Cerebellar cortex (tissue), 1 donor: ENCODE data around the gene KDM7A.
A peak's percentile ranks its signal among the peaks of the same experiment; 100 is the strongest.
"Not testable (repeated sequence)": the region's sequence is repeated elsewhere in the genome, so short reads cannot be mapped to it uniquely, and the experiment has no call there.

ENCODE experiments used
- DNase-seq: peaks from one replicate; pipeline ENCODE4 v3.0.0-alpha.2; 2015; ENCODE audit warnings: low spot score

KDM7A gene

GRCh38 chr7:140200061-140200989 lies 23.5 kb upstream of the KDM7A start:
- DNase-seq: no peak

GRCh38 chr7:140197938-140198337 lies 21.2 kb upstream of the KDM7A start:
- DNase-seq: no peak

GRCh38 chr7:140197218-140197890 lies 20.6 kb upstream of the KDM7A start:
- DNase-seq: no peak

DNA sequence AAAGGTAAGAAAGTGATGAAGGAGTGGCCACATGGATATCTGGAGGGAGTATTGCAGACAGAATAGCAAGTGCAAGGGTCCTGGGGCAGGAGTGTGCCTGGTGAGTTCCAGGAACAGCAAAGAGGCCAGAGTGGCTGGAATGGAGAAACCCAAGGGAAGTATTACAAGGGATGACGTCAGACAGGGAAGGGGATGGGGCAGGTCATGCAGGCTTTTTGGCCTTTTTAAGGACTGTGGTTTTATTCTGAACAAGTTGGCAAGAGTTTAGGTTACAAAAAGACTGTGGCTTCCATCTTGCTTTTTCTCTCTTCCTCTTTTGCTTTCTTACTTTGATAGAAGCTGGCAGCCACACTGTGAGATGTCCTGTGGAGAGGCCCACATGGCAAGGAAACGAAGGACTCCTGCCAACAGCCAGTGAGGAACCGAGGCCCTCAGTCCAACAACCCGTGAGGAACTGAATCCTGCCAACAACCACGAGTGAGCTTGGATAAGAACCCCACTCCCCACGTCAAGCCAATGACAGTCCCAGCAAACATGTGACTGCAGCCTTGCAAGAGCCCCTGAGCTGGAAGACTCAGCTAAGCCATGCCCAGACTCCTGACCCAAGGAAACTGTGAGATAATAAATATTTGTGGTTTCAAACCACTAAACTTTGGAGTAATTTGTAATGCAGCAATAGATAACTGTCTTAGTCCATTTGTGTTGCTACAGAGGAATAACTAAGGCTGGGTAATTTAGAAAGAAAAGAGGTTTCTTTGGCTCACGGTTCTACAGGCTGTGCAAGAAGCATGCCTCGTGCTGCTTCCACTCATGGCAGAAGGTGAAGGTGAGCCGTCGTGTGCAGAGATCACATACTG lies 19.8 kb upstream of the KDM7A start:
- DNase-seq: peak; percentile 12

GRCh38 chr7:140195859-140196258 lies 19.1 kb upstream of the KDM7A start:
- DNase-seq: no peak

DNA sequence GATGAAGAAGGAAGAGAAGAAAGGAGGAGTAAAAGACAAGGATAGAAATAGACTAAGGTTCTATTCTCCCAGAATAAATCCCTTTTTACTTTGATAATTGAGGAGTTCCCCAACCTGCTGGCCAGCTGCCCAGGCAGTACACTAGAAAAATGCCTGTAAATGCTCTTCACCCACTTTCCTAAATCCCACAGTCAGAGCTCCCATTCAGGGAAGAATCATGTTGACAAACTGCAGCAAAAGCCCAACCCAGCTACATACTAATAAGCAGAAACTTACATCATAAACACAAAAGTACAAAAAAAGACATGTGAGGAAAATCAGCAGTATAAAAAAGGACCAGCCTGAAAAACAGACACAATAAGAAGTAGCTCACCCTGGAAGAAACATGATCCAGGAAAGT lies 15.8 kb upstream of the KDM7A start:
- DNase-seq: no peak

GRCh38 chr7:140192176-140192575 lies 15.4 kb upstream of the KDM7A start:
- no peak for DNase-seq

DNA sequence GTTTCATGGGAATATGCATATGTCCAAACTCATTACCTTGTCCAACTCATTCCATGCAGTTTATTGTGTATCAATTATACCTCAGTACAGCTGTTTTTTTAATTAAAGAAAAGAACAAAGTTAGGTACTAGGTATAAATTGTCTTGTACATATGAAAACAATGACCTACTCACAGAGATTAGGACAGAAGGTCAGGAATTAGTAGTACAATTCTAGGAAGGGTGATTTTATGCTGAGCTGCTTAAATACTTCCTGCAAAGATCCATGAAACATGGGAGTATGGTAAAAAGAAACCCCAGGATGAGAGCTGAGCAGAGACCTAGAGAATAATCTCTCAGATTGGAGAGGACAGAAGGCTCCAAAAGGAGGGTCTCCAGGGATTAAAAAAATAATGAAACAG lies 13.8 kb upstream of the KDM7A start:
- no peak for DNase-seq

GRCh38 chr7:140189917-140190316 lies 13.1 kb upstream of the KDM7A start:
- no peak for DNase-seq

DNA sequence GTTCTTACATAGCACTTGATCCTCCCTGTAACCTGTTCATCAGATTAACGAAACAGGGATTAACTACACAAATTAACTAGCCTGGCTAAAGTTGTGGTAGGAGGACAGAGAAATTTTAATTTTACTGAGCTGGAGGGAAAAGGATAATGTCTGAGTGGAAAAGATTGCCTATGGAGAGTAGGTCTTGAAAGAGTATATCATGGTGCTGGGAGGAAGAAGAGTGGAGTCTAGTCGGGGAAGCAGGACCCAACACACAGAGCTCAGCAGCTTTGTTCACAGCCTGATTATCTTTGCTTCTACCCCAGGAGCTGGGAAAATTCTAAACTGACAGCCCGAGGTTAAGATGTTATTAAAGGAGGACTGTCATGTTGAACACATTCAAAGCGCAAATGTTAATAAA lies 6.1 kb upstream of the KDM7A start:
- no peak for DNase-seq

DNA sequence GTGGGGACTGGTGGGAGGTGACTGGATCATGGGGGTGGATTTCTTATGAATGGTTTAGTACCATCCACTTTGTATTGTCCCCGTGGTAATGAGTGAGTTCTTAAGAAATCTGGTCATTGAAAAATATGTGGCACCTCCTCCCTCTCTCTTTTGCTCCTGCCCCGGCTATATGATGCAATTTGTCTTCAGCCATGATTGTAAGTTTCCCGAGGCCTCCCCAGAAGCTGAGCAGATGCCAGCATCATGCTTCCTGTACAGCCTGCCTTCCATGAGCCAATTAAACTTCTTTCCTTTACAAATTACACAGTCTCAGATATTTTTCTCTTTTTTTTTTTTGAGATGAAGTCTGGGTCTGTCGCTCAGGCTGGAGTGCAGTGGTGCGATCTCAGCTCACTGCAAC lies 2.6 kb upstream of the KDM7A start:
- no peak for DNase-seq

GRCh38 chr7:140176122-140176701 lies 571 bp downstream of the KDM7A start:
- DNase-seq: no peak

- peak; percentile 91 for DNase-seq
Observed at GRCh38 chr7:140175221-140176121, 1.3 kb downstream of the KDM7A start.

GRCh38 chr7:140174217-140174616 lies 2.6 kb downstream of the KDM7A start:
- DNase-seq: no peak

DNA sequence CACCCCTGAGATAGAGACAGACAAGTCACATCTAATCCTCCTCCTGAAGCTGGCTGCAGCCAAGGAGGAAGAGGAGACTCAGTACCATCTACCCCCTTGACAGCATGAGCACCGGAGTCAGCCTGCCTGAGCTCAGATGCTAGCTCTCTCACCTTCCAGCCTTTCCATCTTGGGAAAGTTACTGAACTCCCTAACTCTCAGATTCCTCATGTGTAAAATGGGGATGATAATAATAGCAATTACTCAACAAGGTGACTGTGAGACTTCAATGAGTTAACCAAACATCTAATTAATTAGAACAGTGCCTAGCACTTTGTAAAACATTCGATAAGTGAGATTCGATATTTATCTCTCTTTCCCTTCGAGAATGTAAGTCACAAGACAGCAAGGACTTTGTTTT lies 6.4 kb downstream of the KDM7A start:
- DNase-seq: no peak

- no peak for DNase-seq
Observed at GRCh38 chr7:140168816-140169215, 8.0 kb downstream of the KDM7A start.

DNA sequence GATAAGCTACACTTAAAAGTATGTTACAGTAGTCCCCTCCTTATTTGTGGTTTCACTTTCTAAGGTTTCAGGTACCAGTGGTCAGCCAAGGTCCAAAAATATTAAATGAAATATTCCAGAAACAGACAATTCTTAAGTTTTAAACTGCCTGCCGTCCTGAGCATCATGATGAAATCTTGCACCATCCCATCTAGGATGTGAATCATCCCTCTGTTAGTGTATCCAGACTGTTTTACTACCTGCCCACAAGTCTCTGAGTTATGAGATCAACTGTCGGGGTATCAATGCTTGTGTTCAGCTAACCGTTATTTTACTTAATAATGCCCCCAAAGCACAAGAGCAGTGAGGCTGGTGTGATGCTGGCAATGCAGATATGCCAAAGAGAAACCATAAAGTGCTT lies 11.4 kb downstream of the KDM7A start:
- no peak for DNase-seq

DNA sequence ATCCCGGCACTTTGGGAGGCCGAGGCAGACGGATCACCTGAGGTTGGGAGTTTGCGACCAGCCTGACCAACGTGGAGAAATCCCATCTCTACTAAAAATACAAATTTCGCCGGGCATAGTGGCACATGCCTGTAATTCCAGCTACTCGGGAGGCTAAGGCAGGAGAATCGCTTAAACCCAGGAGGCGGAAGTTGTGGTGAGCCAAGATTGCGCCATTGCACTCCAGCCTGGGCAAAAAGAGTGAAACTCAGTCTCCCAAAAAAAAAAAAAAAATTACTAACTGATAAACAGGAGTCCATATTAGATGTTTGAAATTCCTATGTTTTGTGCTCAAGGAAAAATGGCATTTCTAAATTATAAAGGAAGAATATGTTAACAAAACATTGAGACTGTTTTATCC lies 14.7 kb downstream of the KDM7A start:
- not testable (repeated sequence) for DNase-seq

DNA sequence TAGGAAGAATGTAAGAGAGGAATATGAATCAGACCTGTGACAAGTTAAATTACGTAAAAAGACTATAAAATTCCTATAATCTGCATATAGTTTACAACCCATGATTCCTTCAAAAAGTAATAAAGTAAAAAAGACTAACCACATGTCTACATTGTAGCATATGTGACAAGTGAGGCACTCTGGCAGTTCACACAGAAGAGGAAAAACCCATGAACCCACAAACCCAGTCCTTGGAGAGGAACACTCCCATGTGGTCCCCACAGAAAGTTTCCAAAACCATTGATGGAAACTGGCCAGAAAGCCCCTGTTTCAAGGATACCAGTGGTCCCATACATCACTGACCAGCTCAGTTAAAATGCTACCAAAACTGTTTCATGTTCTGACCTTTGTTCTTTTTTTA lies 15.7 kb downstream of the KDM7A start:
- no peak for DNase-seq

GRCh38 chr7:140160308-140160707 lies 16.5 kb downstream of the KDM7A start:
- DNase-seq: no peak

GRCh38 chr7:140159497-140159896 lies 17.3 kb downstream of the KDM7A start:
- no peak for DNase-seq
